Endothelial cell of umbilical vein (primary cell): ENCODE data around the gene SLC43A1. TPM values are rescaled to one million over a fixed set of nuclear protein-coding genes. Genes with fewer than 3 reads are reported as not detected.

Experiments used
- BruUV-seq: library from RNA; stranded (reverse); fragments of 400-500 nt; replicated peaks from 2 replicates; lab custom pipeline; 2021; lab: Mats Ljungman, UMichigan
- CTCF ChIA-PET: fragments of 300-600, 350-600 bp; sonication (Branson Sonifier 250); formaldehyde crosslinking; loops from one replicate; lab custom pipeline; 2021; ENCODE audit warnings: antibody characterized with exemption, inconsistent platforms; lab: Charles Lee
- POLR2A ChIA-PET: fragments of 300-600, 350-600 bp; sonication (Branson Sonifier 250); formaldehyde crosslinking; loops from one replicate; lab custom pipeline; 2021; ENCODE audit warnings: antibody characterized with exemption, inconsistent platforms; lab: Charles Lee
- DNase-seq: peaks from one replicate; pipeline ENCODE4 v3.0.0-alpha.2; 2011; ENCODE audit warnings: low read depth, low spot score
- FAIRE-seq: peaks from 2 replicates; lab custom pipeline; 2011; peaks lifted over from hg19 to GRCh38; lab: Jason Lieb, UNC
- H2AFZ ChIP-seq: 2 replicates; pipeline ENCODE4 v1.6.0; 2012; ENCODE audit warnings: low read depth, low read length, control low read depth, inconsistent platforms
- H3K27ac ChIP-seq: 2 replicates; pipeline ENCODE4 v1.5.1; 2011; ENCODE audit warnings: low read depth, mild to moderate bottlenecking, control low read depth, low read length, moderate library complexity; ENCODE audit not compliant: insufficient read depth
- H3K27me3 ChIP-seq, 2 experiments: 2 replicates each; pipeline versions ENCODE4 v1.6.0 to v1.6.1; 2011; ENCODE audit warnings: low read length in 2 of 2, mixed read lengths in 1 of 2; ENCODE audit not compliant: control insufficient read depth in 2 of 2, insufficient read depth in 2 of 2
- H3K36me3 ChIP-seq, 2 experiments: 2 replicates in 1 of 2; 3 replicates in 1 of 2; pipeline ENCODE4 v1.5.1; 2011; ENCODE audit warnings: low read length in 2 of 2, mild to moderate bottlenecking in 1 of 2, moderate library complexity in 1 of 2; ENCODE audit not compliant: control insufficient read depth in 2 of 2, insufficient read depth in 2 of 2; ENCODE audit errors: extremely low read depth in 1 of 2
- H3K4me1 ChIP-seq: 3 replicates; pipeline ENCODE4 v1.5.1; 2011; ENCODE audit warnings: mild to moderate bottlenecking, low read length; ENCODE audit not compliant: control insufficient read depth, insufficient read depth; ENCODE audit errors: extremely low read depth
- H3K4me2 ChIP-seq: 2 replicates; pipeline ENCODE4 v1.6.1; 2011; ENCODE audit warnings: low read length, control low read depth, mixed read lengths; ENCODE audit not compliant: insufficient read depth
- H3K4me3 ChIP-seq, 3 experiments: fragments of 200-600 bp in 1 of 3; sonication (generic), shearing (Covaris generic) in 1 of 3; replicated peaks in 1 of 3; 2 replicates each; pipeline ENCODE4 v1.5.1; 2011 to 2016; ENCODE audit warnings: control low read depth in 3 of 3, low read length in 3 of 3, mild to moderate bottlenecking in 2 of 3, inconsistent platforms in 1 of 3, low read depth in 1 of 3, moderate library complexity in 1 of 3; ENCODE audit not compliant: insufficient read depth in 1 of 3
- H3K79me2 ChIP-seq: 2 replicates; pipeline ENCODE4 v1.6.0; 2012; ENCODE audit warnings: low read length, inconsistent platforms; ENCODE audit not compliant: control insufficient read depth, insufficient read depth
- H3K9ac ChIP-seq: replicated peaks from 2 replicates; pipeline ENCODE3; 2011; ENCODE audit warnings: low read length, control low read depth; ENCODE audit not compliant: insufficient read depth; ENCODE audit errors: extremely low read depth
- H3K9me1 ChIP-seq: replicated peaks from 3 replicates; pipeline ENCODE4 v1.6.0; 2011; ENCODE audit warnings: mild to moderate bottlenecking, low read length; ENCODE audit not compliant: control insufficient read depth, insufficient read depth; ENCODE audit errors: extremely low read depth
- H3K9me3 ChIP-seq: replicated peaks from 2 replicates; pipeline ENCODE4 v1.5.1; 2012; ENCODE audit warnings: low read length, inconsistent platforms; ENCODE audit not compliant: control insufficient read depth, insufficient read depth
- H4K20me1 ChIP-seq: replicated peaks from 2 replicates; pipeline ENCODE3; 2011; ENCODE audit warnings: mild to moderate bottlenecking, low read length; ENCODE audit not compliant: control insufficient read depth, insufficient read depth; ENCODE audit errors: extremely low read depth
- CTCF ChIP-seq, 2 donors: IDR thresholded peaks; 1 replicate in 1 of 2; 2 replicates in 1 of 2; pipeline ENCODE4 v1.5.1; 2011; ENCODE audit warnings: low read length in 2 of 2, mild to moderate bottlenecking in 2 of 2, moderate library complexity in 2 of 2, control low read depth in 1 of 2, inconsistent platforms in 1 of 2, low read depth in 1 of 2; ENCODE audit not compliant: insufficient read depth in 1 of 2; ENCODE audit errors: extremely low read depth in 1 of 2
- EZH2 ChIP-seq: IDR thresholded peaks from 2 replicates; pipeline ENCODE4 v1.6.1; 2012; ENCODE audit warnings: borderline replicate concordance, low read depth, mild to moderate bottlenecking, moderate library complexity, low read length, inconsistent platforms; ENCODE audit not compliant: severe bottlenecking
- FOS ChIP-seq: IDR thresholded peaks from 2 replicates; pipeline ENCODE4 v1.6.1; 2011; ENCODE audit warnings: mild to moderate bottlenecking, low read length, moderate library complexity, borderline replicate concordance; ENCODE audit not compliant: insufficient read depth
- GATA2 ChIP-seq: IDR thresholded peaks from 2 replicates; pipeline ENCODE4 v1.7.0; 2011; ENCODE audit warnings: low read depth, mild to moderate bottlenecking, moderate library complexity, mixed read lengths, low read length; ENCODE audit not compliant: insufficient read length, insufficient read depth
- JUN ChIP-seq: IDR thresholded peaks from 2 replicates; pipeline ENCODE4 v1.6.1; 2011; ENCODE audit warnings: borderline replicate concordance, low read depth; ENCODE audit not compliant: insufficient read length, insufficient read depth
- MAX ChIP-seq: IDR thresholded peaks from 2 replicates; pipeline ENCODE4 v1.6.1; 2011; ENCODE audit not compliant: insufficient read depth, insufficient read length
- MYC ChIP-seq: IDR thresholded peaks from one replicate; pipeline ENCODE4 v1.6.1; 2011; ENCODE audit warnings: mild to moderate bottlenecking, low read depth, low read length
- POLR2A ChIP-seq: IDR thresholded peaks from 2 replicates; pipeline ENCODE4 v1.6.1; 2012; ENCODE audit warnings: low read depth, mild to moderate bottlenecking, control low read depth, low read length
- POLR2AphosphoS5 ChIP-seq: IDR thresholded peaks from 2 replicates; pipeline ENCODE4 v1.6.1; 2012; ENCODE audit warnings: low read depth, mild to moderate bottlenecking, control low read depth, low read length, moderate library complexity; ENCODE audit not compliant: insufficient read depth
- dilution Hi-C: fragments of 300-500 bp; cut with MboI; formaldehyde crosslinking; loops from one replicate; pipeline ENCODE4 v1.15.0; 2019; ENCODE audit warnings: low sequenced_read_pairs; ENCODE audit not compliant: extremely low pct_ligation_motif_present
- intact Hi-C: fragments of 100-400 bp; cut with micrococcal nuclease; formaldehyde crosslinking; loops from one replicate; pipeline ENCODE4 v1.10.0; 2022
- polyA plus RNA-seq, 4 experiments: library from polyadenylated mRNA; depleted of rRNA in 3 of 4; stranded (reverse) in 3 of 4; unstranded in 1 of 4; fragments of >200 nt; gene quantifications; 2 replicates each; pipeline versions ENCODE4 v1.2.1 to v1.2.3, GENCODE V29; 2011 to 2012; ENCODE audit warnings: missing spikeins in 1 of 4
- total RNA-seq: library from RNA; stranded (reverse); gene quantifications from 2 replicates; pipeline ENCODE4 v1.2.3, GENCODE V29; 2021

Gene SLC43A1
- total and polyA plus RNA-seq, 2 donors (not counting 3 experiments of a cell fraction or from before 2014, with no cell fraction given) = 13.7 to 19.5 TPM

- Histone ChIP-seq H3K9ac (no peak overlapping the region), H3K4me3 (no peak overlapping the region), H3K36me3 (no peaks in the 10 kb centered on the region), H3K27me3 (peaks cover 5 to 27% of the 10 kb centered on the region in 2 experiments), H4K20me1 (no peaks in the 10 kb centered on the region), H3K4me2 (no peak overlapping the region), H2AFZ (no peak overlapping the region), H3K4me1 (peaks cover 7% of the 10 kb centered on the region), H3K9me1 (no peaks in the 10 kb centered on the region), H3K79me2 (no peaks in the 10 kb centered on the region), H3K27ac (no peak overlapping the region), H3K9me3 (no peaks in the 10 kb centered on the region)
- POLR2A ChIA-PET = no interaction called here
- no peak for FAIRE-seq
- intact Hi-C loops = no loop called here
- DNase-seq = no peak
- CTCF ChIA-PET = interaction anchor here (1.0 to 3.5 kb wide), 6 partner anchors 9 to 169 kb away, joined by 3 to 25 read pairs (median 11); partner anchors contain the start of gene RTN4RL2
- dilution Hi-C loops = no loop called here
- BruUV-seq = no TSS peak
- no peak for TF ChIP-seq POLR2AphosphoS5
- TF ChIP-seq POLR2A = no peak
- TF ChIP-seq FOS = no peak
- no peak for TF ChIP-seq MYC
- TF ChIP-seq CTCF (IDR thresholded peaks at IDR 0.05; ENCODE audit: extremely low read depth in 1 of 2, insufficient read depth in 1 of 2, low read depth in 1 of 2, low read length in 2 of 2) = no peak
- TF ChIP-seq GATA2 = no peak
Observed at GRCh38 chr11:57475191-57475590, 40.3 kb downstream of the SLC43A1 start.

- no peak for TF ChIP-seq JUN
- TF ChIP-seq POLR2A = no peak
- TF ChIP-seq MYC = no peak
- TF ChIP-seq CTCF (IDR thresholded peaks at IDR 0.05; ENCODE audit: extremely low read depth in 1 of 2, insufficient read depth in 1 of 2, low read depth in 1 of 2, low read length in 2 of 2) = no peak
- no peak for TF ChIP-seq FOS
- TF ChIP-seq EZH2 = no peak
- no peak for TF ChIP-seq GATA2
- no peak for TF ChIP-seq MAX
- no peak for TF ChIP-seq POLR2AphosphoS5
- POLR2A ChIA-PET = no interaction called here
- intact Hi-C loops = no loop called here
- Histone ChIP-seq H4K20me1 (no peaks in the 10 kb centered on the region), H3K9me1 (no peaks in the 10 kb centered on the region), H3K27ac (no peak overlapping the region), H3K79me2 (no peaks in the 10 kb centered on the region), H2AFZ (no peak overlapping the region), H3K27me3 (peaks cover 5 to 27% of the 10 kb centered on the region in 2 experiments), H3K4me3 (no peak overlapping the region), H3K4me1 (peaks cover 7% of the 10 kb centered on the region), H3K4me2 (no peak overlapping the region), H3K9me3 (no peaks in the 10 kb centered on the region), H3K9ac (no peak overlapping the region), H3K36me3 (no peaks in the 10 kb centered on the region)
- dilution Hi-C loops = no loop called here
- no peak for FAIRE-seq
- BruUV-seq = no TSS peak
- CTCF ChIA-PET = interaction anchor here (1.0 to 3.5 kb wide), 6 partner anchors 10 to 170 kb away, joined by 3 to 25 read pairs (median 11); partner anchors contain the start of gene RTN4RL2
- DNase-seq = no peak
Observed at GRCh38 chr11:57474803-57475115, 40.7 kb downstream of the SLC43A1 start.
